Amniotic epithelial cell (primary cell): Measurements from ENCODE around the gene NPEPL1.
"Not testable (repeated sequence)": the region's sequence is repeated elsewhere in the genome, so short reads cannot be mapped to it uniquely, and the experiment has no call there.

Source experiments
- DNase-seq: peaks from one replicate; pipeline ENCODE4 v3.0.0-alpha.2; 2010; ENCODE audit warnings: low read depth

NPEPL1 gene

GRCh38 chr20:58742668-58743566 is 50.3 kb downstream of the NPEPL1 start:
- DNase-seq: no peak

DNA sequence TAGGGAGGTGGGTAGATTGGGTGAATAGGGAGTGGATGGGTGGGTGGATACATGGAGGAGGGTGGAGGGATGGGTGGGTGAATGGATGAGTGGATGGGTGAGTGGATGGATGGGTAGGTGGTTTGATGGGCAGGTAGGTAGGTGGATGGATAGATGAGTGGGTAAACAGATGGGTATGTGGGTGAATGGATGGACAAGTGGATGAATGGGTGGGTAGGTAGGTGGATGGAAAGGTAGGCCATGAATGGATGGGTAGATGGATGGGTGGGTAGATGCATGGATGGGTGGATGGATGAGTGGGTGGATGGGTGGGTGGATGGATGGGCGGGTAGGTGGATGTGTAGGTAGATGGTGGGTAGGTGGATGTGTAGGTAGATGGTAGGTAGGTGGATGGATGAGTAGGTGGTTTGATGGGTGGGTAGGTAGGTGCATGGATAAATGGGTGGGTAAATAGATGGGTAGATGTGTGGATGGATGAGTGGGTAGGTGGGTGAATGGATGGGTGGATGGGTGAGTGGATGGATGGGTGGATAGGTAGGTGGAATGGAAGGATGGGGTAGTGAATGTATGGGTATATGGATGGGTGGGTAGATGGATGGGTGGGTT is 51.4 kb downstream of the NPEPL1 start:
- no peak for DNase-seq

- no peak for DNase-seq
Measured at GRCh38 chr20:58744836-58745235, 52.2 kb downstream of the NPEPL1 start.

- no peak for DNase-seq
Measured at GRCh38 chr20:58745391-58745790, 52.8 kb downstream of the NPEPL1 start.

- DNase-seq: peak; percentile 1
Measured at GRCh38 chr20:58746620-58747019, 54.0 kb downstream of the NPEPL1 start.

DNA sequence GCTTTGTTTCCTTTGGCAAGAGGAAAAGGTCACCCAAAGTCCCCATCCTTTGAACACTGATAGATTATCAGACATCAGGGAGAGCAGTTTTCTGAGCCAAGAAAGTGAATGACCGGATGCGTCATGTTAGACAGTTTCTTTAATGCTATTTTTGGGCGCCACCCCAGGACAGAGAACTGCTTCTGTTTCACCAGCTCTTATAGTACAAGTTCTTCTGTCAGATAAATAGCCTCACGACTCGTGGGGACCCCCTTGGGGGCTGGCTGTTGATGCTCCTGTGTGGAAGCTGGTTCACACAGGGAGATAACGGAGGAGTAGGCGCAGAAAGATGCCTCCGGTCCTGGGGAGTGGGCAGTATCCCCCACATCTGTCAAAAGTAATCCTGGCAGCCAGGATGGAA is 54.6 kb downstream of the NPEPL1 start:
- no peak for DNase-seq

DNA sequence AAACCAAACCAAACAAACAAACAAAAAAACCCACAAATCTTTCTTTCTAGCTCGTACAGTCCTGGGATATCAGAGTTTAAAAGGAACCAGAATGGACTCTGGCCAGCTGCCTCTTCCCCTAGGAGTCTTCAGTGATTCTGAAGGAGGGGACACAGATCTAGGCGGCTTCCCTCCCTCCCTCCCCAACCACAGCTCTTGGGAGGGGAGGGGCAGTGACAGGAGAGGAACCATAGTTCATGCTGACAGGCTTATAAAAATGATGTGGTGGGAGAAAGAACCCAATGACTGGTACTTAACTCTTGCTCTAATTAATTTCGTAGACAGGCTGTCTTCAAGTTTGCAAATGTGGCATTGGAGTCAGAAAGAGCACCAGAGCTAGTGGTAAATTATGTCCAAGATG is 56.0 kb downstream of the NPEPL1 start:
- no peak for DNase-seq

DNA sequence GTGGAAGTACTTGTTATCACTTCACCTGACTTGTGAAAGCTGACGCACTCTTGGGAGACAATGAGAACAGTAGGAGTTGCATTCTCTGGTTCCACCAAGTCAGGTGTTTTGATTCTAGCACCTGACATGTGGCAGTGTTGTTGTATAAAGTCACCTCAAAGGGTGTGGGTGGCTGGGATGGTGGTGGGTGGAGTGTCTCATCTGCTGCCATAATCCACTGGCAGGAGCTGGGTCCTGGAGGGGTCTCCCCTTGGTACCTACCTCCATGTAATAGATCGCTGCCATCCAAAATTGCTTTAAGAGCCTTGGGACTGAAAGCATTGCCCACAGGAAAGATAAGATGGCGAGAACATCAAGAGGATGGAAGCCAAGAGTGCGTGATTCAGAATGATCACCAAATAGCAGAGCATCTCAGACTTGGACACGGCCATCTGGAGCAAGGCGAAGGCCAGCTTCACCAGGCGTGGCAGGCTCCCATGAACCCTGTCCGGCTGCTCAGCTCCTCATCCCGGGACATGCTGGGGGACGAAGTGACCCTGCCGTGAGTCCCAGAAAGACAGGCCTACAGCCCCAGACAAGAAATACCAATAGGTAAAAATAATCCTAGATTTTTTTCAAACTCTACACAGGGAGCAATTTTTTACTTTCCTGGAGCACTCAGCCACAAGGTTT is 56.6 kb downstream of the NPEPL1 start:
- no peak for DNase-seq

DNA sequence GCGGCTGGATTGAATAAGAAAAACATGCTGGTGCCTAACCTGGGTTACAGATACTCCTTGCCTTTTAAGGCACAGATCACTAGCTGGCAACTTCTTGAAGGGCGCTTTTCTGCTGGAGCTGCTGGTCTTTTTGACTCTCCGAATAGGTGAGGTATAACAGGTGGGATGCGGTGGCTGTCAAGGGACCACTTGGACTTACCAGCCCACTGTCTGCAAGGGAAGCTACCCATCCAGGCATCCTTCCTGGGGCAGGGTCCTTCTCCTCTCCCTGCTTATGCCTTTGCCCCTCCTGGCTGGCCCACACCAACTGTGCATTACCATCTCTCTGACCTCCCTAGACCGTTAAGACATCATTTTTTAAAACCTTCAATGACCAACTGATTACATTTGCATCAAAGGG is 57.4 kb downstream of the NPEPL1 start:
- DNase-seq: no peak

DNA sequence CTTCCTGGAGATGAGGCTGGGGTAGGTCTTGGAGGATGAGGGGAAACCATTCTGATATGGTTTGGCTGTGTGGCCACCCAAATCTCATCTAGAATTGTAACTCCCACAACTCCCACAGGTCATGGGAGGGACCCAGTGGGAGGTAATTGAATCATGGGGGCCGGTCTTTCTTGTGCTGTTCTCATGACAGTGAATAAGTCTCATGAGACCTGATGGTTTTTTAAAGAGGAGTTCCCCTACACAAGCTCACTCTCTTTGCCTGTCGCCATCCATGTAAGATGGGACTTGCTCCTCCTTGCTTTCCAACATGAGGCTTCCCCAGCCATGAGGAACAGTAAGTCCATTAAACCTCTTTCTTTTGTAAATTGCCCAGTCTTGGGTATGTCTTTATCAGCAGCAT is 58.1 kb downstream of the NPEPL1 start:
- not testable (repeated sequence) for DNase-seq

DNA sequence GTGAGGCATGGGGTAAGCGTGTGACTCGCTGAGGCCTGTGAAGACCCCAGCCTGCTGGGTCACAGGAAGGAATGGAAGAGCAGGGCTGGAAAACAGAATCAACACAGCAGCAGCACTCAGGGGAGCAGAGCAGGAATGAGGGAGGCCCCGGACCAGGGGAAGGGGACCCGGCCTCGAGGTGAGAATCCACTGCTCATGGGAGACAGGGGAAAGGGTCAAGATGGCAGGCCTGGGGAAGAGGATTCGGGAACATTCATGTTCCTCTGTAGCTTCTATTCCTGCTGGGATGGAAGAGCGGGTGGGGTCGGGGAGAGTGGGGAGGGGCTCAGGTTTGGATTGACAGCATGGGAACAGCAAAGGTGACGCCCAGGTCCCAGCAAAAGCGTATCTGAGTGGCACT is 59.4 kb downstream of the NPEPL1 start:
- no peak for DNase-seq

- DNase-seq: no peak
Measured at GRCh38 chr20:58752565-58752964, 60.0 kb downstream of the NPEPL1 start.

DNA sequence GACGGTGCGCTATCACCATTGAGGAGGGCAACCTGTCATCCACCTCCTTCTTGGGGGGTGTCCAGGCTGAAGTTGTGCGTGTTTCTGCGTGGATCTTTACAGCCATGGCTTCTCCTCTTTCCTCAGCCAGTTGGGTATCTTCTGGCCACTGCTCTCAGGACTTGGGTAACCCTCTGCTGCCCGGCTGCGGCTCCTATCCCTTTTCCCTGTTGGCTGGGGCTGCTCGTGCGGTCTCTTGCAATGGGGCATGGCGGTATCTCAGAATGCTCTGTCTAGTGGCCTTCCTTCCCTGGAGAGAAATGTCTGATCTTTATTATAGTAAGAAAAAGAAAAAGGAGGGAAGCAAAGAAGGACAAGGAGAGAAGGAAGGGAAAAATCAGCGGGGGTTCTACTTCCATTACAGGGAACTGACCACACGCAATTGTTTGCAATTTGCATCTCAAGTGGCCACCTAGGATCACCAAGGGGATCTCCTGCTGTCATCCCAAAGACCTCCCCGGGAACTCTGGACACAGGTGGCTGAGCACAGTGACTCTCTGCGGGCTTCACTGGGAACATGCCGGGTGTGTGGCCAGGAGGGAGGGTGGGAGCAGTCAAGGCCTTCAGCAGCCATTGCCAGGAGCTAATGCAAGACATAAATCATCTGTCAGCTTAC is 60.8 kb downstream of the NPEPL1 start:
- DNase-seq: no peak

DNA sequence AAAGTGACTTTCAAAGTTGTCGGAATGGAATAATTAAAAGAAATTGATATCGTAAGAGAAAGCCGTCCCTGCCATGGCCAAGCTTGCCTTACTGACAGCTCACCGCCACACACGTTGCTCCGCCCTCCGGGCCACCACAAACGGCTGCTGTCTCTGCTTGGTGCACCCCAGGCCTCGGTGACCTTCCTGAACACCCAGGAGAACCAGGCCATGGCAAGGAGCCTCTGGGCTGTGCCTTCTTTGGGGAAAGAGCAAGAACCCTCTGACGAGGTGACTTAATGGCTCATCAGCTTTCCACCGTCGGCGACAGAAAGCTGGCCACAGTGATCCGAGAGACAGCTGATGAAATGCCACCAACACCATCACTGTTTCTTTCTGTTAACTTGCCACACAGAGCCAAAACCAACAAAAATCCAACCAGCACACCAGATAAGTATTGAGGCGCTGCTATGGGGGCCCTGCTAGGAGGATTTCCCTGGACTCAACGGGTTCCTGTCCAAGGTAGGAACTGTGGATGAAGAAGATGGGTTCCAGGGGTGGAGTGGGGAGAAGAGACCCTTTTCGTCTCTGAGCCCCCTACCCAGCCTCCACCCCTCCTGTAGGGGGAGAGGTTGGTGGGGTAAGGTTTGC is 61.4 kb downstream of the NPEPL1 start:
- no peak for DNase-seq

DNA sequence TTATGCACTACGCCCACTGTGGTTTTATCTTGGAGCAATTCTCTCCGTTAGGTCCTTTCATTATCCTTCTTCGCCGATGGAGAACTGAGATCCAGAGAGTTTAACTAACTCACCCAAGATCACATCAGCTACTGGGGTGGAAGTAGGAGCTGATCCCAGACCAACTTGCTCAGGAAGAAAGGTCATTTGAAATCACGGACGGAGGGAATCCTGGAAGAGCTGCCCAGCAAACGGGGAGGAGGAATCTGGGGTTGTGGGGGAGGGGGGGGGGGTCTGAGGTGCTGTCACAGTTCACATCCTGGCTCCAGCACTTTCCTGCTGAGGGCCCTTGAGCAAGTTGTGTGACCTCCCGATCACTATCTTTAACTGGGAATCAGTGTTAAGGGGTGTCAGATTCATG is 62.0 kb downstream of the NPEPL1 start:
- DNase-seq: no peak

GRCh38 chr20:58755062-58755697 is 62.6 kb downstream of the NPEPL1 start:
- DNase-seq: no peak

DNA sequence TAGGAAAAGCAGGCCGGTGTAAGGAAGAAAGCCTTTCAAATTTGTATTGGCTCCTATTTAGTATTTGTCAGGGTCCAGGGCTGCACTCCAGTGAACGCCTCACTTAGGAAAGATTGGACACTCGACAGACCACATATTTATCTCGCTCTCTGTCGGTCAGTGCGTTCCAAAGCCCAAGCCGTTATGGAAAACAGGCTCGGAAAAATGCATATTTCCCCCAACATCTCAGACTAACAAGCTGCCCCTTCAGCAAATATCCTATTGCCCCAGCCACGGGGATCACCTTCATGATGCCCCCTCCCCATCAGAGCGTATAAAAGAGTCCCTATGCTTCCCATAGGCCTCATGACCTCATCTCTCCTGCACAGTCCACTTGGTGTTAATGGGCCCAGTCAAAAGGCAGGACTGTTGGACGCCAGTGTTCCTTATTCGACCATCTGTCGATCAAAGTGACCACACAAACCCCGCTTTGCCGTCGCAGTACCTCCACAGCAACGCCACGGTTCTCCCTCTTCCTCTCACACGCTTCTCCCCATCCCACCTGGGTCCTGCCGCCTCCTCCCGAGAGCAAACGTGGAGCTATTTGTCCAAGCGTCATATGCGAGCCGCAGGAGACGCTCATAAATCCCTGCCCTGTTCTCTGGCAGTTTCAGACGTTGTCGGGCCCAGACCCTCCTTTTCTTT is 63.3 kb downstream of the NPEPL1 start:
- DNase-seq: no peak

GRCh38 chr20:58756450-58756775 is 63.8 kb downstream of the NPEPL1 start:
- DNase-seq: no peak

- DNase-seq: not testable (repeated sequence)
Measured at GRCh38 chr20:58757647-58758046, 65.0 kb downstream of the NPEPL1 start.

GRCh38 chr20:58759947-58760346 is 67.3 kb downstream of the NPEPL1 start:
- DNase-seq: no peak

- DNase-seq: no peak
Measured at GRCh38 chr20:58760856-58761255, 68.3 kb downstream of the NPEPL1 start.
